ENCODE data around the gene TIMELESS. TPM values are rescaled to one million over a fixed set of nuclear protein-coding genes. Genes with fewer than 3 reads are reported as not detected.
"Not testable (repeated sequence)": the region's sequence is repeated elsewhere in the genome, so short reads cannot be mapped to it uniquely, and the experiment has no call there.

Gene TIMELESS
- total RNA-seq, 1 donor from 2014 or later: 3.4 TPM

GRCh38 chr12:56451147-56451546 is 1.9 kb upstream of the TIMELESS start:
- Histone ChIP-seq H3K36me3 (ENCODE audit: control insufficient read depth, insufficient read depth, low read length) (no peaks in the 10 kb centered on the region), H3K27me3 (ENCODE audit: control insufficient read depth, insufficient read depth, low read length) (no peaks in the 10 kb centered on the region), H3K4me3 (ENCODE audit: low read depth, low read length) (no peak overlapping the region)
- no peak for DNase-seq (ENCODE audit: low read depth)
- FAIRE-seq: no peak
- TF ChIP-seq CTCF (IDR thresholded peaks at IDR 0.05; ENCODE audit: insufficient read depth, low read length, severe bottlenecking): no peak

- FAIRE-seq (no peak), DNase-seq (ENCODE audit: low read depth) (no peak)
- Histone ChIP-seq H3K36me3 (ENCODE audit: control insufficient read depth, insufficient read depth, low read length) (no peaks in the 10 kb centered on the region), H3K4me3 (ENCODE audit: low read depth, low read length) (no peak overlapping the region), H3K27me3 (ENCODE audit: control insufficient read depth, insufficient read depth, low read length) (no peaks in the 10 kb centered on the region)
- no peak for TF ChIP-seq CTCF (IDR thresholded peaks at IDR 0.05; ENCODE audit: insufficient read depth, low read length, severe bottlenecking)
Measured at GRCh38 chr12:56450241-56450640, 1.0 kb upstream of the TIMELESS start.

GRCh38 chr12:56449622-56449984 is 377 bp upstream of the TIMELESS start:
- H3K36me3 ChIP-seq (ENCODE audit: control insufficient read depth, insufficient read depth, low read length): no peaks in the 10 kb centered on the region
- H3K4me3 ChIP-seq (ENCODE audit: low read depth, low read length): peak overlapping the region; percentile 56
- FAIRE-seq: no peak
- no peak for TF ChIP-seq CTCF (IDR thresholded peaks at IDR 0.05; ENCODE audit: insufficient read depth, low read length, severe bottlenecking)
- no peaks in the 10 kb centered on the region for H3K27me3 ChIP-seq (ENCODE audit: control insufficient read depth, insufficient read depth, low read length)
- DNase-seq (ENCODE audit: low read depth): no peak

- not testable (repeated sequence) for H3K4me3 ChIP-seq (ENCODE audit: low read depth, low read length); FAIRE-seq; H3K36me3 ChIP-seq (ENCODE audit: control insufficient read depth, insufficient read depth, low read length); H3K27me3 ChIP-seq (ENCODE audit: control insufficient read depth, insufficient read depth, low read length)
- DNase-seq (ENCODE audit: low read depth): peak; percentile 20
Measured at GRCh38 chr12:56443208-56443607, 6.0 kb downstream of the TIMELESS start.

GRCh38 chr12:56437430-56438176 is 11.6 kb downstream of the TIMELESS start:
- Histone ChIP-seq H3K36me3 (ENCODE audit: control insufficient read depth, insufficient read depth, low read length) (peaks cover 1% of the 10 kb centered on the region), H3K27me3 (ENCODE audit: control insufficient read depth, insufficient read depth, low read length) (no peaks in the 10 kb centered on the region), H3K4me3 (ENCODE audit: low read depth, low read length) (no peak overlapping the region)
- TF ChIP-seq CTCF (IDR thresholded peaks at IDR 0.05; ENCODE audit: insufficient read depth, low read length, severe bottlenecking): no peak
- DNase-seq (ENCODE audit: low read depth) (no peak), FAIRE-seq (no peak)

GRCh38 chr12:56434828-56435227 is 14.4 kb downstream of the TIMELESS start:
- H3K36me3 ChIP-seq (ENCODE audit: control insufficient read depth, insufficient read depth, low read length): peaks cover 1% of the 10 kb centered on the region
- DNase-seq (ENCODE audit: low read depth): no peak
- TF ChIP-seq CTCF (IDR thresholded peaks at IDR 0.05; ENCODE audit: insufficient read depth, low read length, severe bottlenecking): no peak
- no peaks in the 10 kb centered on the region for H3K27me3 ChIP-seq (ENCODE audit: control insufficient read depth, insufficient read depth, low read length)
- no peak overlapping the region for H3K4me3 ChIP-seq (ENCODE audit: low read depth, low read length)
- no peak for FAIRE-seq

Data from bronchial epithelial cell (primary cell).